22Rv1 (cell line): ENCODE measurements around the gene TGFBR3.

Experiments used
- H3K27ac ChIP-seq: fragments of 450-650 bp; 2 replicates; pipeline ENCODE4 v1.5.1; 2017
- ZFX ChIP-seq: fragments of 450-650 bp; IDR thresholded peaks from 2 replicates; pipeline ENCODE4 v1.6.1; 2017; ENCODE audit warnings: antibody characterized with exemption, borderline replicate concordance
- TF ChIP-seq, protein P1 (sequence below): fragments of 450-650 bp; IDR thresholded peaks from 2 replicates; pipeline ENCODE4 v1.5.1; 2017; ENCODE audit warnings: mild to moderate bottlenecking

TGFBR3 gene

DNA sequence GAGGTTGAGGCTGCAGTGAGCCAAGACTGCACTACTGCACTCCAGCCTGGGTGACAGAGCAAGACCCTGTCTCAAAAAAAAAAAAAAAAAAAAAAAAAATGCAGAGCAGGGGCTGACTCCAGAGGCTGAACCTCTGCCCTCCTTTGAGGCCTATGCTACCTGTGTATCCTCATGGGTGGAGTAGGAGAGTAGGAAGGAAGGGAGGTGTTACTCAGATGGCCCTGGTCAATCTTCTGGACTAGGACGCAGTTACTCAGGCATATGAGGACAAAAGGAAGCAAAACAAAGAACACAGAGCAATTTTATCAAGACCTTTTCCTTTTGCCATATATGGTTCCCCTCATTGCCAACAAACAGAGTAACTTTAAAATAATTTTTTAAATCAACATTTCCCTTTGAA lies 35.2 kb downstream of the TGFBR3 start:
- H3K27ac ChIP-seq = no peak overlapping the region
- no peak for TF ChIP-seq ZFX
- TF ChIP-seq, protein P1, sequence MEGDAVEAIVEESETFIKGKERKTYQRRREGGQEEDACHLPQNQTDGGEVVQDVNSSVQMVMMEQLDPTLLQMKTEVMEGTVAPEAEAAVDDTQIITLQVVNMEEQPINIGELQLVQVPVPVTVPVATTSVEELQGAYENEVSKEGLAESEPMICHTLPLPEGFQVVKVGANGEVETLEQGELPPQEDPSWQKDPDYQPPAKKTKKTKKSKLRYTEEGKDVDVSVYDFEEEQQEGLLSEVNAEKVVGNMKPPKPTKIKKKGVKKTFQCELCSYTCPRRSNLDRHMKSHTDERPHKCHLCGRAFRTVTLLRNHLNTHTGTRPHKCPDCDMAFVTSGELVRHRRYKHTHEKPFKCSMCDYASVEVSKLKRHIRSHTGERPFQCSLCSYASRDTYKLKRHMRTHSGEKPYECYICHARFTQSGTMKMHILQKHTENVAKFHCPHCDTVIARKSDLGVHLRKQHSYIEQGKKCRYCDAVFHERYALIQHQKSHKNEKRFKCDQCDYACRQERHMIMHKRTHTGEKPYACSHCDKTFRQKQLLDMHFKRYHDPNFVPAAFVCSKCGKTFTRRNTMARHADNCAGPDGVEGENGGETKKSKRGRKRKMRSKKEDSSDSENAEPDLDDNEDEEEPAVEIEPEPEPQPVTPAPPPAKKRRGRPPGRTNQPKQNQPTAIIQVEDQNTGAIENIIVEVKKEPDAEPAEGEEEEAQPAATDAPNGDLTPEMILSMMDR = no peak

DNA sequence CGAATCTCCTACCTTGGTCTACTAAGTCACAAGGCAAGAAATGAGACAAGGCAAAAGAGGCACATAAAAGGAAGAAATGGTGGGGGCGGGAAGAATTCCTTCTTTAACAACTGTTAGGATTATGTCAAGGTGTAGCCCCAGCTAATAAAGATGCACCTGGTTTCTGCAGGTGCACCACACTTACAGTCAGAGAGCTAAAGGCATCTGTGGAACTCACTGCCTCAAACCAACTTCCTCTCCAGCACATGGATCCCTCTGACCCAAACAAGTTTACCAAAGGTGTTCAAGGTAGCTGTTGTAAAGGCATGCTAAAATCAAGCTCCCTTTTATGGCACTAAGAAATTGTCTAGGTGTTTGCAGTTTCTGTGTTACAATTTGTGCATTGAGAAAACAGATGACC lies 38.1 kb downstream of the TGFBR3 start:
- H3K27ac ChIP-seq = no peak overlapping the region
- no peak for TF ChIP-seq ZFX
- TF ChIP-seq, protein P1 = no peak

DNA sequence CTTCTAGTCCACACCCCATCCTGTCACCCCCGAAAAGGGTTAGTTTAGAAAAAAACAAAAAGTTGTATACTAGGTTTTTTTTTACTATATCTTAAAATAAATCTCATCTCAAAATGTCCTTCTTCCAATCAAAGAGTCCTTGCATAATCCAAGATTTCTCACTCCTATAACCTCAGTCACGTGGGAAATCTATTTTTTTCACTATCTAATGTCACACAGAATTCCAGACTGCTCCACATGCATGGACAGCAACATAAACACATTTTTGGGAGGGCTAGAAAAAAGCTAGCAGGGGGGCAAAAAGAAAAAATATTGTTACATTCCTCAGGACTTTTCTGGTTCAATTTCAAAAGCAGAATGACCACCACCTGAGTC lies 39.3 kb downstream of the TGFBR3 start:
- no peak for TF ChIP-seq ZFX
- TF ChIP-seq, protein P1 = no peak
- H3K27ac ChIP-seq = no peak overlapping the region

DNA sequence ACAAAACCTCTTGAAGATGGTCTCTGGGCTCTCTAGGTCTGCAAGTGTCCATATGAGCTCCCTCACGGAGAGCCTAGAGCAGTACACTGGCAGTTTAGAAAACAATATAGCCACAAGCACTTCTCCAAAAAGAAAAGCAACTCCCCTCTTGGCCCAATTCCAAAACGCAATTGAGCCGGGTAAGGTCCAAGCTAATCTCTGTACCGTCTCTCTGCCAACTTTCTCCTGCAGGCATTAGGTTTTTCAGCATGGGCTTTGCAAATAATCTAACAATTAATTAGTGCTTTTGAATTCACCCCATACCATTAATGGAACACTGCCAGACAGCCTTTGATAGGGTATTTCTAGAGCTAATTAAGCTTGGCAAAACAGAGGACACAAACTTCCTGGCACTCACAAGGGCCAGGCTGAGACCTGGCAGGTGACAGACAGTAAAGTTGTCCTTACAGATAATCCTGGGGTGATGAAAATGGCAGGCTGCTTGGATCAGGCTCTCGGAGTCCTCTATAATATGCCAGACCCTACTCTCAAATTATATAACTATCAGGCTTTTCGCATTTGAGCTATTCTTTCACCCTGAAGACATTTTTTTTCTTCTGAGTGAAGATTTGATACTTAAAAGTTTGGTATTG lies 39.8 kb downstream of the TGFBR3 start:
- H3K27ac ChIP-seq = no peak overlapping the region
- TF ChIP-seq, protein P1 = no peak
- TF ChIP-seq ZFX = no peak

DNA sequence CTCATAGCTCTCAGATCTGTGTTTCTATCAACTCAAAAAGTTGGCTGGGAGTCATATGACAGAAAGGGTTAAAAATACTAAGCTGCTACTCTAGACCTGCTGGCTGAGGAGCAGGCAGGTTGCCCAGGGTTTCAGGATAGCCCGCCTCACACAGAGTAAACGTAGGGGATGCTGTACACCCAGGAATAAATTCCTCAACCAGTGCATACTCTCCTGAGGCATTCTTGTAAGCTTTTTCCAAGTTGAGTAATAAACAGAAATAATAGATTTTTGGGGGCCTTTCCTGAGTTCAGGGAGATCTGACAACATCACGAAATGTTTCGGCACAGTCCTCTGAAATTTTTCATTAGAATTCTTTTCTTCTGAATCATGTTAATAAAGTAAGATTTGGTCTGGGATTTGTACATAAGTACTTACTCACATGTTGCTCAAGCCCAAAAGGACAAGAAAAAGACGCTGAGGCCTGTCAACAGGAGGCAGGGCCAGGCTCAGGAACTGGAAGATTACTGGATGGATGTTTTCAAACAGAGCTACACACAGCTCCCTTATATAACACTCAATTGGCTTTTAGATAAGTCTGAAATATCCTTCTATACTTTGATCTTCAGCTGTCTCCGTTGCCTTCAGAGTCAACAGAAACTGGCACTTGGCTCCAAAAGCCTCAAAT lies 41.0 kb downstream of the TGFBR3 start:
- TF ChIP-seq, protein P1 = no peak
- no peak for TF ChIP-seq ZFX
- H3K27ac ChIP-seq = no peak overlapping the region

DNA sequence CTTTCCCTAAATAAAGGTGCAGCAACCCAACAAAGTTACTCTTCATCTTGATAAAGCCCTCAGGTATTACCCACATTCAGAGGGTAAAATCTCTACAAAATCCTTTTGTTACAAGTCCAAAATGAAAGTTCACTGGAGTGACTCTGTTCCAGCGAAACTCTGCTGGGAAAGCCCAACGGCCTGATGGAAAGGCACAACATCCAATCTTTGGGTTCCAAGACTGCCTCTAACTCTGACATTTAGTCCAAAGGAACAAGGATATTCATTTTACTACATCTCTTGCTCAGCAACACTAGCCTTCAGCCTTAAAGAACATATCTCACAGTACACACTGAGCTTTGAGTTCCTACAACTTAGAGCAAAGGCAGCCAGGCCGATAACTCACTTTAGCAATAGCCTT lies 42.1 kb downstream of the TGFBR3 start:
- TF ChIP-seq, protein P1 = no peak
- TF ChIP-seq ZFX = no peak
- H3K27ac ChIP-seq = no peak overlapping the region

DNA sequence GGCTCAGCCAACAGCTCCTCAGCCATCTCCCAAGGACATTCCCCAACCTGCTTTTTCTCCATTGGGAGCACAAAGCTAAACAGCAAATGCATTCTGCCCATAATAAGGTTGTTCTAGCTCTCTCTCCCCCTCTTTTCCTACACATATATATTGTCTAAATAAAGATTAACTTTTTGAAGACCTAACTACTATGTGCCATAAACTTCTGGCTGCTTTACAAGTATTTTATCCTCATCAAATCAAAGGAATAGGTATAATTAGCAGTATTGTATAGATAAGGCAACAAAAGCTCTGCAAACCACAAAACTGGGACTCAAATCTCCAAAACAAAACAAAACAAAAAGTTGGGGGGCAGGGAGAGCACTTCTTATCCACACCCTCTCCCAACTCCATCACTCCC lies 43.4 kb downstream of the TGFBR3 start:
- TF ChIP-seq, protein P1 = no peak
- TF ChIP-seq ZFX = no peak
- H3K27ac ChIP-seq = no peak overlapping the region
